ENCODE data around the gene SSBP4.

SSBP4 gene

GRCh38 chr19:18483119-18483890 lies 64.1 kb downstream of the SSBP4 start:
- no peaks in the 10 kb centered on the region for H3K36me3 ChIP-seq (ENCODE audit: insufficient read depth, low read length)
- H3K4me3 ChIP-seq (ENCODE audit: low read depth, low read length) = no peak overlapping the region
- H3K79me2 ChIP-seq (ENCODE audit: control insufficient read depth, insufficient read depth, low read length, unreplicated experiment) = peaks cover 81% of the 10 kb centered on the region
- no peaks in the 10 kb centered on the region for H3K27me3 ChIP-seq (ENCODE audit: insufficient read depth, low read length)
- no peak overlapping the region for H2AFZ ChIP-seq (ENCODE audit: low read length, unreplicated experiment)
- H3K4me1 ChIP-seq (ENCODE audit: control insufficient read depth, insufficient read depth, low read length, unreplicated experiment) = peaks cover 69% of the 10 kb centered on the region
- no peak overlapping the region for H3K27ac ChIP-seq (ENCODE audit: low read depth, low read length)
